Kidney capillary endothelial cell (primary cell): ENCODE measurements around the gene VPS8.

Experiments
- DNase-seq: peaks from one replicate; pipeline ENCODE4 v3.0.0-alpha.2; 2018; ENCODE audit warnings: low spot score

VPS8 gene, protein sequence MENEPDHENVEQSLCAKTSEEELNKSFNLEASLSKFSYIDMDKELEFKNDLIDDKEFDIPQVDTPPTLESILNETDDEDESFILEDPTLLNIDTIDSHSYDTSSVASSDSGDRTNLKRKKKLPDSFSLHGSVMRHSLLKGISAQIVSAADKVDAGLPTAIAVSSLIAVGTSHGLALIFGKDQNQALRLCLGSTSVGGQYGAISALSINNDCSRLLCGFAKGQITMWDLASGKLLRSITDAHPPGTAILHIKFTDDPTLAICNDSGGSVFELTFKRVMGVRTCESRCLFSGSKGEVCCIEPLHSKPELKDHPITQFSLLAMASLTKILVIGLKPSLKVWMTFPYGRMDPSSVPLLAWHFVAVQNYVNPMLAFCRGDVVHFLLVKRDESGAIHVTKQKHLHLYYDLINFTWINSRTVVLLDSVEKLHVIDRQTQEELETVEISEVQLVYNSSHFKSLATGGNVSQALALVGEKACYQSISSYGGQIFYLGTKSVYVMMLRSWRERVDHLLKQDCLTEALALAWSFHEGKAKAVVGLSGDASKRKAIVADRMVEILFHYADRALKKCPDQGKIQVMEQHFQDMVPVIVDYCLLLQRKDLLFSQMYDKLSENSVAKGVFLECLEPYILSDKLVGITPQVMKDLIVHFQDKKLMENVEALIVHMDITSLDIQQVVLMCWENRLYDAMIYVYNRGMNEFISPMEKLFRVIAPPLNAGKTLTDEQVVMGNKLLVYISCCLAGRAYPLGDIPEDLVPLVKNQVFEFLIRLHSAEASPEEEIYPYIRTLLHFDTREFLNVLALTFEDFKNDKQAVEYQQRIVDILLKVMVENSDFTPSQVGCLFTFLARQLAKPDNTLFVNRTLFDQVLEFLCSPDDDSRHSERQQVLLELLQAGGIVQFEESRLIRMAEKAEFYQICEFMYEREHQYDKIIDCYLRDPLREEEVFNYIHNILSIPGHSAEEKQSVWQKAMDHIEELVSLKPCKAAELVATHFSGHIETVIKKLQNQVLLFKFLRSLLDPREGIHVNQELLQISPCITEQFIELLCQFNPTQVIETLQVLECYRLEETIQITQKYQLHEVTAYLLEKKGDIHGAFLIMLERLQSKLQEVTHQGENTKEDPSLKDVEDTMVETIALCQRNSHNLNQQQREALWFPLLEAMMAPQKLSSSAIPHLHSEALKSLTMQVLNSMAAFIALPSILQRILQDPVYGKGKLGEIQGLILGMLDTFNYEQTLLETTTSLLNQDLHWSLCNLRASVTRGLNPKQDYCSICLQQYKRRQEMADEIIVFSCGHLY (N-terminal part only)

DNA sequence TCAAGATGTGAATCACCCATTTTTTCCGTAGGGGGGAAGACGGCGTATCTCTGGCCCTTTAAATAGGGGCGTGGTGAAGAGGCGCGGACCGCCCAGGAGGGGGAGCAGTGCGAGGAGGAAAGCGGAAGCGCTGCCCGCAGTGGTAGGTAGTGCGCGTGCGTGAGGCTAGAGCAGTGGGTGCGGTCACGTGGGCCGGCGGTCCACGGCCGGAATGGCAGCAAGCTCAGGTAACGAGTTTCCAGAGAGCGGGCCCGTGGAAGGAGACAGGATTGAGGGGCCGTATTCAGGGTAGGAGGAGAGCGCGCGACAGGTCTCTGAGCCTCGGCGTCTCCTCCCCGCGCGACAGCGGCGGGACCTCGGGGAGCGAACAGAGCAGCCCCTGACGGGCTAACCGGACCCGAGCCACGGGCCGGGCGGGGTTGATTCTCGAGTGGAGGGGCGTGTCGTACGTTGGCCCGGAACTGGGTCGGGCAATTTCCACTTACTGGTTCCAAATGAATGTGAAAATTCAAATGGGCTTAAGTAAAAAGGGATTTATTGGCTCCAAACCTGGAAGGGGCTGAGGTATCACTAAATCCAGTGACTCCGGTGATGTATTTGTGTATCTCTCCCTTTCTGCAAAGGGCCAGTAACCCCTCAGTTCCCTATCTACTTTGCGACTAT lies at the start of gene VPS8:
Gene VPS8 (plus strand): TSS at position 168 of the 663 bp plus-strand sequence. CDS start 12,467 bp downstream, outside the sequence.
- peak; percentile 96 for DNase-seq

DNA sequence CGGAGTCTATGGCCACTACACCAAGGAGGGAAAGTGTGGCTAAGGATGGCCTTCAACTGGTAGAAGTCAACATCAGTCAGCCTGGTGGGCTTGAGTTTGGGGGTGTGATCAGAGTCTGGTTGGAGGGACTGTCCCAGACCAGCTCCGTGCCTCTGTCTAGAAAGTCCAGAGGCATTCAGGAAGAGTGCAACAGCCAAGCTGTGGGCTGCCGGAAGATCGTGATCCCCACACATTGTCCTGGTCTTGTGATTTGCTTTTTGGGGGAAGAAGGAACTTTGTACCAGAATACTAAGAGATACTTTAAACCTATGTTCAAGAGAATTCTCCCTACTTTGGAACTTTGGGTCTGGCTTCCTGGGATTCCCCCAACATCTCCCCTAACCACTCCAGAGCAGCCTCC lies 47.8 kb upstream of the VPS8 start:
- DNase-seq = no peak

DNA sequence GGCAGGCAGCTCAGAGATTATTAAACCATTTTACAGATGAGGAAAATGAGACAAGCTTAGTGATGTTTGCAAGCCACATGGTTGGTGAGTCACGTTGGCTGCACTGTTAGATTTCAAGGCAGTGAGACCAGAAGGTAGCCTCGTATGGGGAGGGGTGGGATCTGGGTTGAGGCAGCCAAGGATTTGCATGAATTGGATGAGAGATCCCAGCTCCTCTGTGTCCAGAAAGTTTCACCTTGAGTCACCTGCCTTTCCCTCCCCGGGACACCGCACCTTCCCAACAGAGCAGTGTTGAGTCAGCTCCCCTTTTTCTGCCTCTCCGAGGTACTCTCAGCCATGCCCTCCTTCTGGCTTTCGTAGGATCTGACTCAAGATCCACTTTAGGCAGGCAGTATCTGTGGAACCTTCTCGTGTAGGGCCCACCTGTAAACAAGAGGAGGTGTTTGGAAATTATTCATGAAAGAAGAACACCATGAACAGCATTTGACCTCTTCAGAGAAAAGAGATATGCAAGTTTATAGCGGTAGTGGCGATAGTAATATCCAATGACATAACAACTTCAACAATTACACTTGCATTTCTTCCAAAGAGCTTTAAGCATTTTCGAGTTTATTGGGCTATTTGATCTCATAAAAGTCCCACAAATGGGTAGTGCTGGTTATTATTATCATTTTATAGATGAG lies 46.8 kb upstream of the VPS8 start:
- no peak for DNase-seq

DNA sequence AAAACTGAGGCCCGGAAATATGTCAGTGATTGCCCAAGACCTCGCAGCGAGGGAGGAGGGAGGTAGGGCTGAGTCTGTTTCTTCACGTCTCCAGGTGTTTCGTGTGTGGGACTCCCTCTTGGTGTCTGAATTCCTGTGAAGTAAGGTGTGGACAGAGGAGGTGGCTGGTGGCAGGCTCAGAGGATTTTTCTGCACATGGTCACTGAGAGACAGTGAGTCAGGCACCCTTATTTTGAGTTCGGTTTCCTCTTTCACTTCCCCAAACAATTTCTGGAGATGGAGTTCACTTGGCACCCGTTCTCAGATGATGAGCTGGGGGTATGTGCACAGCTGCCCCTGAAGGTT lies 46.3 kb upstream of the VPS8 start:
- no peak for DNase-seq

DNA sequence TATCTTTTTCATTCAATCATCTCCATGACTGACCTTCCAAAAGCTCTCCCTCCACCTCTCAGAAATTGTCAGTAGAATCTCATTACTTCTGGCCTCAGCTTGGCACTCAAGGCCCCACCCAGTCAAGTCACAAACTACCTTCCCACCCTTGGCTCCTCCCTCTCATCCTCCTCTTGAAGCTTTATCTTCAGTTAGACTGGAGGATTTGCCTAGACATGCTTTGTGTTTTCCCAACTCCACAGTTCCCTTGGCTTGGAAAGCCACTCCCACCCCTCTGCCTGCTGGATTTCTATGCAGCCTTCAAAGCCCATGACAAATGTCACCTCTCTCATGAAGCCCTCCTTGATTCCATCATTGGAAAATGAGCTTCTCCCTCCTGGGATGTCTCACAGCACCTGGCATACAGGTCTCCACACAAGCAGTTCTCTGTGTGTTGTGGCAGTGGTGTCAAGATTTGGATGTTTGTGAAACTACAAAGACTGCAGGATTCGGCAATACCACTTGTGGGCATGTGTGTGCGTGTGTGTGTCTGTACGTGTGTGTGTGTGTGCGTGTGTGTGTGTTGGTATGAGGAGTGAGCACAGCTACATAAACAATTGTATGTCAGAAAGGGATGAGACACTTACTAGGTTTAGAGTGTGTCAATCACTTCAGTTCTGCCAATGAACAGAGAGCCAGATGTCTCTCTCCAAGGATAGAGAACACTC lies 45.3 kb upstream of the VPS8 start:
- DNase-seq = no peak

DNA sequence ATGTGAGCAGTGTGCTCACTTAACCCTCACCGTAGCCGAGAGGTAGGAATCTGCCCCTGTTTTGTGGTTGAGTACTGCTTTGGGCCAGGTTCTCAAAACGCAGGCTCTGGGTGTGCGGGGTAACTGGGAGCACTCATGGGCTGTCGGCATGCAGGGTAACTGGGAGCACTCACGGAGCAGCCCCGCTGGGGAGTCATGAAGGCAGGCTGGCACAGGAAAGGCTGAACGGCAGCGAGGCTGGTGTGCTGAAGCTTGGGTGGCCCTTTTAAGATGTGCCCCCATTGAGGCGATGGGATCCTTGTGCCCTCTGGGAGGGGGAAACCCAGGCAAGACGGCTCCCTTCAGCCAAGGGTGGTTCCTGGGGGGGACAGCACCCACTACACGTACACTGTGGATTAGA lies 44.6 kb upstream of the VPS8 start:
- DNase-seq = no peak

DNA sequence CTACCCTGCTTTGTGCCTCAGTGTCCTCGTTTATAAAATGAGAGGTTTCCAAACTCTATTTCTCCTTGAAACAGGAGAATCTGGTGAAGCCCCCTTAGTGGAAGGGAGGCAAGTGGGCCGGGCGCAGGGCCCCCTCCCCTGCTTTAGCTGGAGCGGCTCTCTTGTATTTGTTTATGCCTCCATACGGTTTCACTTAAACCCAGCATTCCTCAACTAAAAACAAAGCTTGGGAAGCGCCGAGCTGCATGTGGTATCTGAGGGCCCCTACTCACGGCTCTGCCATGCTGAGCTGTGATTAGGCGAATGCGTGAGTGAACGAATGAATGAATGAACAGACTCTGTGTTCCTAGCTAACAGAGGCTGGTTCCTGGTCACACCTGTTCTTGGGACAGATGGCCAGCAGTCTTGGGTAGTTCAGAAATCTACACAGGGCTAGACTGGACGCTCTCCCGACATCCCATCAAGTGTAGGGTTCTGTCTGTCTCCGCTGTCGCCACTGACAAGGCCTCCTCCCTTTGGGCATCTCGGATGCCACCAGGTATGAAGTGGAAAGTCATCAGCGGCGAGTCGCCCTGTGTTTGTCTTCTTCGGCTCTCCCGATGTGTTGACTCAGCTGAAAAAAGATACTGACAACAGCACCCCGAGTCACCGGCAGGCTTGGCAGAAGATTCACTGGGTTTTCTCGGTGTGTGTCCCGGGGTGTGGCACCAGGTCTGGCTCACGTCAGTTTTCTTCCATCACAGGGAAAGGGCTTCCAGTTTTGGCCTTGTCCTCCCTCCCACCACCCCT lies 42.4 kb upstream of the VPS8 start:
- DNase-seq = no peak

DNA sequence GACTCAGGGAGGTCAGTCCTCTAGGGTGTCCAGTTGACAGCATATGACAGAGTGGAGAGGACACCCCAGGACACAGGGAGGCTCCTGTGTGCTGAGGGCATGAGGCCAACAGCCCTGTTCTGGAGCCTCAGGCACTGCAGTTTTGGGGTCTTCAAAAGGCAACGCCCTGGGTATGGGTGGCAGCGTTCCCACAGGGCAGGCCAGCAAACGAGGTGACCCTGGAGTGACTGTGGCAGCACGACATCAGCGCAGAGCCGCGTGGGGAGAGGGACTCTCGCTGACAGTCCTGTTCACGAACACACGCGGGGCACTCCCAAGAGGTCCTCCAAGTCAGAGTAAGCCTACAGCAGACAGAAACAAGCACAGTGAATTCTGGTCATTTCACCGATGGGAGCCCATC lies 41.4 kb upstream of the VPS8 start:
- DNase-seq = no peak

DNA sequence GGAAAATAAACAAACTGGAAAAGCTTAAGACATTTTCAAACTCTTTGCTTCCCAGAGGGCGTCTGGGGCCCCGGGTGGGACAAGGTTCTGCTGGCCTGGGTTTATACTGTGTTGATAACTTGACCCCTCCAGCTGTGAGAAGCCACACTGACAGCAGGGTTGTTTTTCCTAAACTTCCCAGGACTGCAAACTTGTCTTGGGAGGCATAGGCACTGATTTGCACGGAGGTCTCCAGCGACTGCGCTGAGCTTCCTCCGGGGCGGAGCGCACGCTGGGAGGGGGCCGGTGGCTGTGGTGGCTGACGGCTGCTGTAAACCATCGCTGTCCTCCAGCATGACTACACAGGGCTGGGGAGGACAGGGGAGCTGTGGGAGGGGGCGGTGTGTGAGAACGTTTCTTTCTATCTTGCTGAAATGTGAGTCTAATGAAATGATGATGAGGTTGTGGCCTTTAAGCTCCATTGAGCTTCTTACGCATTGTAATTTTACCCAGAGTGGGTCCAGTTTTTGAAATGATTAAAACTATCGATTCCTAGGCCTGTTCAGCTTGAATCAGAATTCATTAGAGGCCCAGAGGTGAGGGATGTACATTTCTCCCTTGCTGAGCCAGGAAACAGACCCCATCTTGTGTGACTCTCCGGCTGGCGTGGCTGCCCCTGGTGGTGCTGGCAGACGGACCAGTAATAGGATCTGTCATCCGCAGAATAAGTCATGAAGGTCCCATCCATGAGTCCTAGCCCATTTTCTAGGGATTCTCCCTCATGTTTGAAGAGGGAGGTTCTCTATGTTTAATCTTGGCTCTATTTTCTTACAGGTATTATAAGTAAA lies 40.5 kb upstream of the VPS8 start:
- DNase-seq = no peak

DNA sequence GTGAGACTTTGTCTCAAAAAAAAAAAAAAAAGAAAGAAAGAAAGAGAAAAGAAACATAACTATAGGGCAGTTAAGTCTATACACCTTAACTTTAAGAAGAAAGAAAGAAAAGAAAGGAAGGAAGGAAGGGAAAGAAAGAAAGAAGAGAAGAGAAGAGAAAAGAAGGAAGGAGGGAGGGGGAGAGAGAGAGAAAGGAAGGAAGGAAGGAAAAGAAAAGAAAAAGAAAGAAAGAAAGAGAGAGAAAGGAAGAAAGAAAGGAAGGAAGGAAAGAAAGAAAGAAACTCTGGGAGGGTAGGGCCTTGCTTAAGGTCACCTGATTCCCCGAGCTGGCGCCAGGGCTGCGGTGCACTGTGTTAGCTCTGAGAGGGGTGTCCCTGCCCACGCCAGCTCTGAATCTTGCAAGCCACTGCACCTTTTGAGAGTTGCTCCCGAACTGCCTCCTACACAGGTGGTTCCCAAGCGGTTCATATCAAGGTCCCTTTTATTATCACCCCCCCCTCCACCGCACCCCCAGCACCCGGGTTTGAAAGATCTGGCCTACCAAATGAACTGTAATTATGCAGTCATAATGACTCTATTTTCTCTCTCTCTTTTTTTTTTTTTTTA lies 39.2 kb upstream of the VPS8 start:
- DNase-seq = no peak

DNA sequence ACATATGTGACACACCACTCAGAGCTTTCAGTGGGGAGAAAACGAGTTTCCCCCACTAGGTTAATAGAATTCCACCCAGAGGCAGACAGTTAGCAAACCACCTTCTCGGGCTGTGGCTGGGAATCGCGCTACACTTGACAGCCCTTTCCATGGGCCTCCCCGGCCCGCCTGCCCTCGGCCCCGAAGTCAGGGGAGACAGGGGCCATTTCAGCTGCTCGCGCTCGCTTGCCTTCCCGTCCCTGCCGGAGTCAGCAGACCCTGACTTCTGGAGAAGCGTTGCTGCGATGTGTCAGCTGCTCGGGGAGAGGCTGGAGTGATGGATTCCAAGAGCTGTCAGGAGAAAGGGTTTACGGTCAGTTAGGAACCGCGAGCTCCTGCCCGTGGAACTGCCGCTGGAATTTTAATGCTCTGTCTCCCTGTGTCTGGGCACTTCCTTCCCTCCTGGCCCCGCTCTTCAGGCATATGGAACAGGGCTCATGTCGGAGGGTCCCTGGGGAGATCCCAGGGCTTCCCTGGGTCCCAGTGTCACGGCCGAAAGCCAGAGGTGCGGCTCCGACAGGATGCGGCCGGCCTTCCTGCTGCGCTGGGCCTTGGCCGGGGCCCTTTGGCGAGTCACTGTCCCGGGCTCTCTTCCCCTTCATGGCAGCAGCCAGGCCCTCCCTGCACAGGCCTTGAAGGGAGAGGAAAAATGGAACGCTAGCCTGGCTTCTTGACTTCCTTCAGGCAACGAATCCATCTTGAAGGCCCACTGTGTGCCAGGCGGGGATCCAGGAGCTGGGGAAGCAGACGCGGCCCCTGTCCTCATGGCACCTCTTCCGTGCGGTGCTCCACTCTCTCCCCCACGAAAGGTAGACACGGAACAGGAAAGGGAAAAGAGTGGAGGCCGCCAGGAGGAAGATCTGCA lies 38.4 kb upstream of the VPS8 start:
- DNase-seq = peak; percentile 26

DNA sequence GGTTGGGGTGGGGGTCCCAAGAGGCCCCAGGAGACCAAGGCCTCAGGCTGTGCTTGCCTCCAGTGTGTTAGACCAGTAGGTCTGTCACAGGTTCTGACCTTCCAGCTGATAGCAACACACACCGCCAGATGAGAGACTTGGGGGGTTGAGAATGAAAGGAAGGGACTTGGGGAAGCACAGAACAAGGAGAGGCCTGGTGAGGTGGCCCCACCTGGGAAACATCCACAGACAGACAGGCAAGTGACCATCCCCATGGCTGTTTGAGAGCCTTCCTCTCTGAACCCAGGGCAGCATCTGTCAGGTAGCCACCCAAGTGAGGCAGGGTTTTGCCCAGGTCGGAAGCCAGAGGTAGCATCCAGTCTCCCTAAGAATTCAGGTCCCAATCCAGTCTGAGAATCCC lies 35.0 kb upstream of the VPS8 start:
- no peak for DNase-seq

DNA sequence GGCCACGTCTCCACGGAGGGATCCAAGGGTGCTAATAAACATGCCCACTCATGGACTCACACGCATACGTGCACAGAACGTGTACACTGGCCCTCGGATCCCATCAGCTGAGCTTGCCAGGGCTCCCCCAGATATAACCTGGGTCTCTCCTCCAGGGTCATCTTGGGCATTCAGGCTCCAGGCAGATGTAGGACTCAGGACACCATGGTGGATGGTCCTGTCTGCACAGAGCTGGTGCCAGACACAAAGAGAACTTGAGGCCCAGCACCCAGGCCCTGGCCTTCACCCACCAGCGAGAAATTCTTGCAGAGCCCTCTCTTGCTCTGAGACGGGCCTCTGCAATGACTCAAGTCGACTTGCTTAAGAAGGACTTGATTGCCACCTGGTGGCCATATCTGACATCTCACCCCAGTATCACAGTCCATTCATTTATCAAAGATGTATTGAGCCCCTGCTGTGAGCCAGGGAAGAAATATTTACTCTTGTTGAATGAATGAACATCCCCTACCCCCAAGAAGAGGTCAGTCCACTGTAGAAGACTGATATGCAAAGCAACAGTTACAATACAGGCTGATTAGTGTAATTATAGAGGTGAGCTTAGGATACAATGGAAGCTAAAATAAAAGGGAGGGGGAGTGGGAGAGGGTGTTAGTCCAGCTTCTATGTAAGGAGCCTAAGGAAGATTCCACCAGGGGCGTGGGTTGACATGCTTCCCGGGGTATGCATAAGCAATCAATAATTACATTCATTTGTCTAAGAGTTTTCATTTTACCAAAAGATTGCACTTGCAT lies 34.2 kb upstream of the VPS8 start:
- peak; percentile 89 for DNase-seq

DNA sequence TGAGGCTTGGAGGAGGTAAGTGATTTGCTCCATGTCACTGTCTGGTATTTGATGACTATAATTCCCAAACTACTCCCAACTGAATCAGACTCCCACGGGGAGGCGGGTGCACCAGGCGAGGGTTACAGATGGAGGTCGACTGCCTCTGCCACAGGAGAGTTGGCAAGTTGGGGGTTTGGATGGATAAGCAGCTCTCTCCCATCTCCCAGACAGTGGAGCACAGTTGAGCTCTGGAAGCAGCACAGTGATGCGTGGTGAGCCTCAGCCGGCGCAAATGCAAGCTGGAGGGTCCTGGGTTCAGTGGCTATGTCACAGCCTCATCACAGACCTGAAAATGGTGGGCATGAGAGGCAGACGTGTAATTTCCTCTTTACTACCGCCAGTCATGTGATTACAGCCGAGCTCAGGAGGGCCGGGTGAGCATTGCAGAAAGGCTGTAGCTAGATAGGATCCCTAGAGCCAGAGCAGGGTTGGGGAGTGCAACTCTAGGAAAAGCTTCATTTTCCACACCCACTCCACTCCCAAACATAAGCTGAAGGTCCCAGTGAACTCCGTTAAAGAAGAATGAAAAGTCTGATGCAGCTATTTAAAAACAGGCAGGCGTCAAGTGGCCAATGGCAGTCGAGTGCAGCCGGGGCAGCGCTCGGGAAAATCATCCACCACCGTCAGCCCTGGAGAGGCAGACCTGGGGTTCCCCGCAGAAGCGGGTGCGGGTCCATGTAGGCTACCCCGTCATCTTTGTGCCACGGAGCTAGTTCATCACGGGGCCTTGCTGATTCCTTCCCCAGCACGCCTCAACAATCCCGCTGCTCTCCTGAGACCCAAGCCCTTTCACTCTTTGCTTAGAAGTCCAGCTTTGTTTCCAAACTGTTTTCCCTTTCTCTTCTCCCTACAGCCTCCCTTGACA lies 33.3 kb upstream of the VPS8 start:
- no peak for DNase-seq

DNA sequence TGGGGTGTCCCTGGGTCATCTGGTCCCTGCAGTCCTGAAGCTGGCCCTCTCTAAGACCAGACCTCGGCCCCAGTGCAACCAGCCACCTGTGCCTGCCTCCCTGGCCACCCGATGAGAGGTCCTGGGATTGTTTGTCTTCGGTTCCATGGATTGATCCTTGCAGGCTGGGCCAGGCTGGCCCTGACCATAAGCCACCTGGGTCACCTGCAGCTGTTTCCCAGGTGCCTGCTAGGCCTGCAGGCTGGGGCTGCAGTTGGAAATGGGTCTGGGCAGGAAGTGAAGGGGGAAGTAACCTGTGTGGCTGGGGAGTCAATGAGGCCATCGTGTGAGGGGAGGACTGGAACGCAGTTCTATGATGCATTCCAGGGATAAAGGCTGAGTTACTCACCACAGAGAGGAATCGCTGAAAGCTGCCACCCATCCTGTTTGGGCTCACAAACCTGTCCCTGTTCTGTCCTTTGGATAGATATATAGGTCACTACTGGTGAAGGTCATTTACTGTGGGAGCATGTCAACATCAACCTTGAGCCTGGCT lies 30.9 kb upstream of the VPS8 start:
- DNase-seq = no peak
